ENCODE data around the gene PRDM16. TPM values are rescaled to one million over a fixed set of nuclear protein-coding genes. Genes with fewer than 3 reads are reported as not detected.

Gene PRDM16
- polyA plus RNA-seq, 2 donors, result 0.15 to 0.28 TPM

- Histone ChIP-seq H3K36me3 (ENCODE audit: control insufficient read depth in 2 of 2, insufficient read depth in 2 of 2, low read length in 1 of 2) (no peaks in the 10 kb centered on the region), H3K27me3 (ENCODE audit: control insufficient read depth in 1 of 2, insufficient read depth in 2 of 2, low read length in 2 of 2) (no peaks in the 10 kb centered on the region)
- 69 to 77% methylated on average over 19 of the region's 19 CpGs for WGBS, 2 donors
Observed at GRCh38 chr1:3409366-3410141, 340.6 kb downstream of the PRDM16 start.

GRCh38 chr1:3410142-3410925, 341.3 kb downstream of the PRDM16 start:
- H3K27ac ChIP-seq (ENCODE audit: low read depth in 2 of 2, low read length in 1 of 2), result no peak overlapping the region
- WGBS, 2 donors, result 50 to 69% methylated on average over 21 of the region's 21 CpGs
- H3K36me3 ChIP-seq (ENCODE audit: control insufficient read depth in 2 of 2, insufficient read depth in 2 of 2, low read length in 1 of 2), result no peaks in the 10 kb centered on the region
- H3K4me3 ChIP-seq (ENCODE audit: low read depth in 1 of 2, low read length in 2 of 2), result no peak overlapping the region
- H3K27me3 ChIP-seq (ENCODE audit: control insufficient read depth in 1 of 2, insufficient read depth in 2 of 2, low read length in 2 of 2), result no peaks in the 10 kb centered on the region
- peaks cover 0 to 4% of the 10 kb centered on the region in 2 donors for H3K4me1 ChIP-seq (ENCODE audit: control insufficient read depth in 2 of 2, insufficient read depth in 2 of 2, low read length in 1 of 2)
- H3K9me3 ChIP-seq (ENCODE audit: control insufficient read depth in 2 of 2, insufficient read depth in 1 of 2, low read depth in 1 of 2, low read length in 1 of 2), result peaks cover 0 to 5% of the 10 kb centered on the region in 2 donors

More at GRCh38 chr1:3409366-3410141, 340.6 kb downstream of the PRDM16 start:
- Histone ChIP-seq H3K27ac (ENCODE audit: low read depth in 2 of 2, low read length in 1 of 2) (no peak overlapping the region), H3K4me1 (ENCODE audit: control insufficient read depth in 2 of 2, insufficient read depth in 2 of 2, low read length in 1 of 2) (peaks cover 0 to 7% of the 10 kb centered on the region in 2 donors), H3K9me3 (ENCODE audit: control insufficient read depth in 2 of 2, insufficient read depth in 1 of 2, low read depth in 1 of 2, low read length in 1 of 2) (peaks cover 0 to 5% of the 10 kb centered on the region in 2 donors), H3K4me3 (ENCODE audit: low read depth in 1 of 2, low read length in 2 of 2) (no peak overlapping the region)

- H3K9me3 ChIP-seq (ENCODE audit: control insufficient read depth in 2 of 2, insufficient read depth in 1 of 2, low read depth in 1 of 2, low read length in 1 of 2), result peaks cover 4 to 12% of the 10 kb centered on the region in 2 donors
- no peak overlapping the region for H3K27ac ChIP-seq (ENCODE audit: low read depth in 2 of 2, low read length in 1 of 2)
- WGBS, 2 donors, result 85 to 92% methylated on average over 30 of the region's 30 CpGs
Observed at GRCh38 chr1:3411806-3412205, 342.8 kb downstream of the PRDM16 start.

GRCh38 chr1:3412376-3412775, 343.4 kb downstream of the PRDM16 start:
- Histone ChIP-seq H3K27ac (ENCODE audit: low read depth in 2 of 2, low read length in 1 of 2) (no peak overlapping the region), H3K27me3 (ENCODE audit: control insufficient read depth in 1 of 2, insufficient read depth in 2 of 2, low read length in 2 of 2) (no peaks in the 10 kb centered on the region)
- WGBS, 2 donors, result 90 to 94% methylated on average over 29 to 33 of the region's 33 CpGs

More at GRCh38 chr1:3411806-3412205, 342.8 kb downstream of the PRDM16 start:
- H3K27me3 ChIP-seq (ENCODE audit: control insufficient read depth in 1 of 2, insufficient read depth in 2 of 2, low read length in 2 of 2), result no peaks in the 10 kb centered on the region
- no peaks in the 10 kb centered on the region for H3K36me3 ChIP-seq (ENCODE audit: control insufficient read depth in 2 of 2, insufficient read depth in 2 of 2, low read length in 1 of 2)
- no peak overlapping the region for H3K4me3 ChIP-seq (ENCODE audit: low read depth in 1 of 2, low read length in 2 of 2)
- H3K4me1 ChIP-seq (ENCODE audit: control insufficient read depth in 2 of 2, insufficient read depth in 2 of 2, low read length in 1 of 2), result peaks cover 0 to 4% of the 10 kb centered on the region in 2 donors

GRCh38 chr1:3413975-3414710, 345.1 kb downstream of the PRDM16 start:
- Histone ChIP-seq H3K27me3 (ENCODE audit: control insufficient read depth in 1 of 2, insufficient read depth in 2 of 2, low read length in 2 of 2) (no peaks in the 10 kb centered on the region), H3K4me1 (ENCODE audit: control insufficient read depth in 2 of 2, insufficient read depth in 2 of 2, low read length in 1 of 2) (no peaks in the 10 kb centered on the region), H3K9me3 (ENCODE audit: control insufficient read depth in 2 of 2, insufficient read depth in 1 of 2, low read depth in 1 of 2, low read length in 1 of 2) (peaks cover 5 to 9% of the 10 kb centered on the region in 2 donors), H3K36me3 (ENCODE audit: control insufficient read depth in 2 of 2, insufficient read depth in 2 of 2, low read length in 1 of 2) (no peaks in the 10 kb centered on the region), H3K4me3 (ENCODE audit: low read depth in 1 of 2, low read length in 2 of 2) (no peak overlapping the region), H3K27ac (ENCODE audit: low read depth in 2 of 2, low read length in 1 of 2) (no peak overlapping the region)
- WGBS, 2 donors, result 89 to 93% methylated on average over 30 to 34 of the region's 34 CpGs

More at GRCh38 chr1:3412376-3412775, 343.4 kb downstream of the PRDM16 start:
- Histone ChIP-seq H3K4me1 (ENCODE audit: control insufficient read depth in 2 of 2, insufficient read depth in 2 of 2, low read length in 1 of 2) (peaks cover 0 to 4% of the 10 kb centered on the region in 2 donors), H3K9me3 (ENCODE audit: control insufficient read depth in 2 of 2, insufficient read depth in 1 of 2, low read depth in 1 of 2, low read length in 1 of 2) (peaks cover 5 to 15% of the 10 kb centered on the region in 2 donors), H3K36me3 (ENCODE audit: control insufficient read depth in 2 of 2, insufficient read depth in 2 of 2, low read length in 1 of 2) (no peaks in the 10 kb centered on the region), H3K4me3 (ENCODE audit: low read depth in 1 of 2, low read length in 2 of 2) (no peak overlapping the region)

GRCh38 chr1:3415260-3416090, 346.5 kb downstream of the PRDM16 start:
- H3K4me3 ChIP-seq (ENCODE audit: low read depth in 1 of 2, low read length in 2 of 2), result no peak overlapping the region
- 50 to 63% methylated on average over 39 of the region's 39 CpGs for WGBS, 2 donors
- H3K9me3 ChIP-seq (ENCODE audit: control insufficient read depth in 2 of 2, insufficient read depth in 1 of 2, low read depth in 1 of 2, low read length in 1 of 2), result peaks cover 5 to 9% of the 10 kb centered on the region in 2 donors
- no peak overlapping the region for H3K27ac ChIP-seq (ENCODE audit: low read depth in 2 of 2, low read length in 1 of 2)
- no peaks in the 10 kb centered on the region for H3K27me3 ChIP-seq (ENCODE audit: control insufficient read depth in 1 of 2, insufficient read depth in 2 of 2, low read length in 2 of 2)
- no peaks in the 10 kb centered on the region for H3K36me3 ChIP-seq (ENCODE audit: control insufficient read depth in 2 of 2, insufficient read depth in 2 of 2, low read length in 1 of 2)
- H3K4me1 ChIP-seq (ENCODE audit: control insufficient read depth in 2 of 2, insufficient read depth in 2 of 2, low read length in 1 of 2), result no peaks in the 10 kb centered on the region

- Histone ChIP-seq H3K4me3 (ENCODE audit: low read depth in 1 of 2, low read length in 2 of 2) (no peak overlapping the region), H3K9me3 (ENCODE audit: control insufficient read depth in 2 of 2, insufficient read depth in 1 of 2, low read depth in 1 of 2, low read length in 1 of 2) (peaks cover 5 to 9% of the 10 kb centered on the region in 2 donors), H3K4me1 (ENCODE audit: control insufficient read depth in 2 of 2, insufficient read depth in 2 of 2, low read length in 1 of 2) (no peaks in the 10 kb centered on the region), H3K36me3 (ENCODE audit: control insufficient read depth in 2 of 2, insufficient read depth in 2 of 2, low read length in 1 of 2) (no peaks in the 10 kb centered on the region), H3K27me3 (ENCODE audit: control insufficient read depth in 1 of 2, insufficient read depth in 2 of 2, low read length in 2 of 2) (no peaks in the 10 kb centered on the region), H3K27ac (ENCODE audit: low read depth in 2 of 2, low read length in 1 of 2) (no peak overlapping the region)
- WGBS, 2 donors, result 78 to 87% methylated on average over 6 of the region's 6 CpGs
Observed at GRCh38 chr1:3417082-3417739, 348.2 kb downstream of the PRDM16 start.

GRCh38 chr1:3417934-3418333, 348.9 kb downstream of the PRDM16 start:
- H3K36me3 ChIP-seq (ENCODE audit: control insufficient read depth in 2 of 2, insufficient read depth in 2 of 2, low read length in 1 of 2), result no peaks in the 10 kb centered on the region
- no peaks in the 10 kb centered on the region for H3K4me1 ChIP-seq (ENCODE audit: control insufficient read depth in 2 of 2, insufficient read depth in 2 of 2, low read length in 1 of 2)
- no peak overlapping the region for H3K4me3 ChIP-seq (ENCODE audit: low read depth in 1 of 2, low read length in 2 of 2)
- no peak overlapping the region for H3K27ac ChIP-seq (ENCODE audit: low read depth in 2 of 2, low read length in 1 of 2)
- H3K27me3 ChIP-seq (ENCODE audit: control insufficient read depth in 1 of 2, insufficient read depth in 2 of 2, low read length in 2 of 2), result no peaks in the 10 kb centered on the region
- peaks cover 5 to 9% of the 10 kb centered on the region in 2 donors for H3K9me3 ChIP-seq (ENCODE audit: control insufficient read depth in 2 of 2, insufficient read depth in 1 of 2, low read depth in 1 of 2, low read length in 1 of 2)
- 82% methylated on average over 8 to 9 of the region's 9 CpGs for WGBS, 2 donors

All from esophagus (tissue), 2 donors.